ENCODE data around the gene GALR1.

DNA sequence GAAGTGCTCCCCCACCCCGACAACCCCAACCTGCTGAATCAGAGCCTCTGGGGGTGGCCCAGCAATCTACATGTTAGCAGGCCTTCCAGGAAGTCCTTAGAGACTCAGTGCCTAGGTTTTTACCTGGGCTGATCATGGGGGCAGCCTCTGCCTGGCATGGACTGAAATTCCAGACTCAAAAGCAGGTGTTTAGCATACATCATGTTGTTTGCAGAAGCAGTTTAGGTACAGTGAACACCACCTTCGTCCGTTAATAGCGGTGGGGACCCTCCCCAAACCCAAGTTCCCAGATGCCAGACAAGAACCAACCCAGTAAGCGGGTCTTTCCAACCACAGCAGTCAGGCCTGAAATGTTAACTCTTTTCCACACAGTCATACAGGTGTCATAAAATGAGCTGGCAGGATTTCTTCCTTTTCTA lies 26.4 kb upstream of the GALR1 start:
- TF ChIP-seq, protein P1, sequence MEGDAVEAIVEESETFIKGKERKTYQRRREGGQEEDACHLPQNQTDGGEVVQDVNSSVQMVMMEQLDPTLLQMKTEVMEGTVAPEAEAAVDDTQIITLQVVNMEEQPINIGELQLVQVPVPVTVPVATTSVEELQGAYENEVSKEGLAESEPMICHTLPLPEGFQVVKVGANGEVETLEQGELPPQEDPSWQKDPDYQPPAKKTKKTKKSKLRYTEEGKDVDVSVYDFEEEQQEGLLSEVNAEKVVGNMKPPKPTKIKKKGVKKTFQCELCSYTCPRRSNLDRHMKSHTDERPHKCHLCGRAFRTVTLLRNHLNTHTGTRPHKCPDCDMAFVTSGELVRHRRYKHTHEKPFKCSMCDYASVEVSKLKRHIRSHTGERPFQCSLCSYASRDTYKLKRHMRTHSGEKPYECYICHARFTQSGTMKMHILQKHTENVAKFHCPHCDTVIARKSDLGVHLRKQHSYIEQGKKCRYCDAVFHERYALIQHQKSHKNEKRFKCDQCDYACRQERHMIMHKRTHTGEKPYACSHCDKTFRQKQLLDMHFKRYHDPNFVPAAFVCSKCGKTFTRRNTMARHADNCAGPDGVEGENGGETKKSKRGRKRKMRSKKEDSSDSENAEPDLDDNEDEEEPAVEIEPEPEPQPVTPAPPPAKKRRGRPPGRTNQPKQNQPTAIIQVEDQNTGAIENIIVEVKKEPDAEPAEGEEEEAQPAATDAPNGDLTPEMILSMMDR (IDR thresholded peaks at IDR 0.05) = no peak
- TF ChIP-seq POLR2A (IDR thresholded peaks at IDR 0.05) = no peak
